Transverse colon (tissue), 4 donors: ENCODE data around the gene TBX1. TPM values are rescaled to one million over a fixed set of nuclear protein-coding genes. Genes with fewer than 3 reads are reported as not detected.
A peak's percentile ranks its signal among the peaks of the same experiment; 100 is the strongest.

Experiments
- DNase-seq: peaks from one replicate; pipeline ENCODE4 v3.0.0-alpha.2; 2019
- H3K27ac ChIP-seq, 4 donors: fragments of 200-600 bp; sonication (generic); 2 replicates each; pipeline ENCODE4 v1.5.1; 2016 to 2018; ENCODE audit warnings: inconsistent platforms in 4 of 4
- H3K27me3 ChIP-seq: fragments of 200-600 bp; sonication (generic); 2 replicates; pipeline ENCODE4 v1.5.1; 2017; ENCODE audit warnings: inconsistent platforms
- H3K36me3 ChIP-seq, 4 donors: fragments of 200-600 bp; sonication (generic); 2 replicates each; pipeline ENCODE4 v1.5.1; 2017 to 2019; ENCODE audit warnings: inconsistent platforms in 4 of 4
- H3K4me1 ChIP-seq, 4 donors: fragments of 200-600 bp; sonication (generic); 2 replicates each; pipeline ENCODE4 v1.5.1; 2017 to 2020; ENCODE audit warnings: inconsistent platforms in 4 of 4
- H3K4me3 ChIP-seq, 4 donors: fragments of 200-600 bp; sonication (generic); 1 replicate in 1 of 4; 2 replicates in 3 of 4; pipeline versions ENCODE4 v1.5.1 to v1.6.1; 2017 to 2019; ENCODE audit warnings: inconsistent platforms in 4 of 4
- H3K9me3 ChIP-seq, 2 donors: fragments of 200-600 bp; sonication (generic); 2 replicates each; pipeline ENCODE4 v1.5.1; 2017 to 2019; ENCODE audit warnings: inconsistent platforms in 2 of 2
- EP300 ChIP-seq: sonication (generic); formaldehyde crosslinking; IDR thresholded peaks from one replicate; pipeline ENCODE4 v1.6.1; 2017; ENCODE audit warnings: antibody characterized with exemption, low read depth
- POLR2A ChIP-seq: fragments of 450-650 bp; IDR thresholded peaks from one replicate; pipeline ENCODE4 v1.6.1; 2016; ENCODE audit warnings: antibody characterized with exemption, mild to moderate bottlenecking, moderate library complexity
- POLR2AphosphoS5 ChIP-seq, 3 donors: sonication (generic); formaldehyde crosslinking; IDR thresholded peaks; one replicate each; pipeline ENCODE4 v1.6.1; 2016; ENCODE audit warnings: antibody characterized with exemption in 3 of 3
- WGBS, 2 donors: methylation state at CpG; one replicate each; pipeline ENCODE4 v1.1.5; 2018; ENCODE audit warnings: low coverage in 1 of 2; 5-methylcytosine and 5-hydroxymethylcytosine counted together
- in situ Hi-C, 4 donors: fragments of 200-750 bp; cut with MboI; loops; one replicate each; pipeline versions ENCODE4 v1.15.0 to v1.15.1; 2017; ENCODE audit warnings: low sequenced_read_pairs in 3 of 4, low pct_ligation_motif_present in 1 of 4, low pct_unique_long_range_greater_than_20kb in 1 of 4
- intact Hi-C: fragments of 100-400 bp; cut with DNase I; formaldehyde crosslinking; loops from one replicate; pipeline ENCODE4 v1.15.1; 2023; ENCODE audit warnings: low total_unique reads
- total RNA-seq, 4 donors: library from RNA; depleted of rRNA; stranded (reverse); fragments of >200 nt; gene quantifications; one replicate each; pipeline ENCODE4 v1.1.0, GENCODE V29; 2016
- TF ChIP-seq, protein P1 (sequence below), 5 experiments: fragments of 200-600 bp in 3 of 5; fragments of 450-650 bp in 2 of 5; sonication (generic) in 3 of 5; IDR thresholded peaks; 1 replicate in 2 of 5; 2 replicates in 3 of 5; pipeline ENCODE4 v1.5.1; 2016 to 2017; ENCODE audit warnings: antibody characterized with exemption in 5 of 5, inconsistent platforms in 3 of 5, mild to moderate bottlenecking in 2 of 5, moderate library complexity in 1 of 5

TBX1 gene
- total RNA-seq, 4 donors from 2014 or later: 1.1 to 1.3 TPM; not detected in 2

DNA sequence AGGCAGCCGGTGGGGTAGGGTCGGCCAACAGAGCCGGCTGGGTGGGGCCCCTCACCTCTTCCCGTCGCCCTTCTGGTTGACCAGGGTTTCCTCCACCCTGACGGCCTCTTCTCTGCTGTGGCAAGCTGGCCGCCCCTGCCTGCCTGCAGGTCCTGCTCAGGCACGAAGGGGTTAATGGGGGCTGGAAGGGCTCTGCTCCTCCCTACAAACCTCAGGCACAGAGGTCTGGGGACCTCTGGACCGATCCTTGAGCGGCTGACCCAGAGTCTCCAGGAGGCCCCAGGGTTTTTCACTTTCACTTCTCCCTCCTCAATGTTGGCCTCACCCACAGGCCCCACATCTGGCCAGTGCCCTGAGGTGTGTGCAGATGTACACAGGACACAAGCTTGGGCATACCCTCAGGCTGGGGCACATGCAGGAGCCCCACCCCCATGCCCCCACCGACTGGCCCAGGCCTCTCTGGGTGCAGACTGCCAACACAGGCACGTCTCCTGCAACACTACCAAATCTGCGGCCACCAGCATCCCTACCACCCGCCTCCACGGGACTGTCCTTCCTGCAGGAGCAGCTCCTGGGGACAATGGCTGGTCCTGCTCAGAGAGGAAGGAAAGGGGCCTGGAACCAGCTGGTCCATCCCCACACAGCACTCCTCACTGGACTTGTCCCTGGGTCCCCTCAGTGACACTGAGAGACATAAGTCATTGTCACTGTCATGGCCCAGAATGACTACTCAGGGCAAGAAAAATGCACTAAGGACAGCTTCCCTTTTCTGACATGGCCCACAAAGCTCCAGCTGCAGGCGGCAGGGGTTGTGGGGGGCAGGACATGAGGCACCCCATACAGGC is 3.2 kb upstream of the TBX1 start:
- no peak overlapping the region for H3K27ac ChIP-seq
- TF ChIP-seq EP300: no peak
- TF ChIP-seq POLR2AphosphoS5 (IDR thresholded peaks at IDR 0.05): no peak
- no peak for TF ChIP-seq POLR2A
- TF ChIP-seq, protein P1, sequence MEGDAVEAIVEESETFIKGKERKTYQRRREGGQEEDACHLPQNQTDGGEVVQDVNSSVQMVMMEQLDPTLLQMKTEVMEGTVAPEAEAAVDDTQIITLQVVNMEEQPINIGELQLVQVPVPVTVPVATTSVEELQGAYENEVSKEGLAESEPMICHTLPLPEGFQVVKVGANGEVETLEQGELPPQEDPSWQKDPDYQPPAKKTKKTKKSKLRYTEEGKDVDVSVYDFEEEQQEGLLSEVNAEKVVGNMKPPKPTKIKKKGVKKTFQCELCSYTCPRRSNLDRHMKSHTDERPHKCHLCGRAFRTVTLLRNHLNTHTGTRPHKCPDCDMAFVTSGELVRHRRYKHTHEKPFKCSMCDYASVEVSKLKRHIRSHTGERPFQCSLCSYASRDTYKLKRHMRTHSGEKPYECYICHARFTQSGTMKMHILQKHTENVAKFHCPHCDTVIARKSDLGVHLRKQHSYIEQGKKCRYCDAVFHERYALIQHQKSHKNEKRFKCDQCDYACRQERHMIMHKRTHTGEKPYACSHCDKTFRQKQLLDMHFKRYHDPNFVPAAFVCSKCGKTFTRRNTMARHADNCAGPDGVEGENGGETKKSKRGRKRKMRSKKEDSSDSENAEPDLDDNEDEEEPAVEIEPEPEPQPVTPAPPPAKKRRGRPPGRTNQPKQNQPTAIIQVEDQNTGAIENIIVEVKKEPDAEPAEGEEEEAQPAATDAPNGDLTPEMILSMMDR (IDR thresholded peaks at IDR 0.05): no peak
- intact Hi-C loops: no loop called here
- 43% methylated on average over 9 of the region's 16 CpGs; no CpG with 5 or more reads in 1 of the 2 donors for WGBS, 2 donors
- H3K4me3 ChIP-seq: peak overlapping the region in 2 of 4 donors; percentile 19 to 40
- H3K27me3 ChIP-seq: peaks cover 92% of the 10 kb centered on the region
- no peaks in the 10 kb centered on the region for H3K9me3 ChIP-seq
- no peaks in the 10 kb centered on the region for H3K36me3 ChIP-seq
- in situ Hi-C loops: no loop called here
- peak; percentile 16 for DNase-seq
- peaks cover 9 to 40% (median 17%) of the 10 kb centered on the region in 4 donors for H3K4me1 ChIP-seq

DNA sequence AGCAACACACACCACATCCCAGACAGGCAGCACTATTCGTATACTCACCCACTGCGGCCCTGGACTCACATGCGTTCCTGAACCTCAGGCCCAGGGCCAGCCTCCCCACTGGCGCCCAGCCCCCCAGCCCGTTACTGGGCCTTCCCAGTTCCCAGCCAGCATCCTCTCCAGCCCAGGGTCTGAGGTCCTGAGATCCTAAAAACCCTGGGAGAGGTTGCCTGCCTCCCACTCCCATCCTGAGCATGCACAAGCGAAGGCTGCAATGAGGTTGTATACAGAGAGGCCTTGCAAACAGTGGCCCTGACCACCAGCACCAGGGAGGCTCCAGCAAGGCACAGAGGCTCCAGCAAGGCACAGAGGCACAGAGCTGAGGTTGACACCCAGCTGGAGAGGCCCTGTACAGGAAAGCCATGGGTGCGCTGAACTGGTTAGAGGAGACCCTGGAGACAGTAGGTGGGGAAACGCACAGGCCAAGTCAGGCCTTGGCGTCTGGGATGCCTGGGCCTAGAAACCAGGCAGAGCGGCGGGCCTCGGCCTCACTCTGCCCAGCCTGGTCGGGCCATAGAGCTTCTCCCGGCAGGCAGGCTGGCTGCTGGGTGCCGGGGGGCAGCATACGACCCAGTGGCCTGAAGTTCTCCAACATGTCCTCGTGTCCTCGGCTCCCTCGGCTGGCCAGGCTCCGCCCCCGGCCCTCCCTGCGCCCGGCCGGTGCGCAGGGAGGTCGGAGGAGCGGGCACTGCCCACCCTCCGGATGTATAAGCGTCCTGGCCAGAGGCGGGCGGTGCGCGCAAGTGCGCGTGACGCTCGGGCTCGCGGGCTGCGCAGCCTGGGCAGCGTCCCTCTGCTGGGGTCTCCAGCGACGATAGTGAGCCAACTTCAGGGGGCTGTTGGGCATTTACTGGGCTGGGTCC is 2.3 kb upstream of the TBX1 start:
- intact Hi-C loops (no loop called here), in situ Hi-C loops (no loop called here)
- Histone ChIP-seq H3K9me3 (no peaks in the 10 kb centered on the region), H3K27me3 (peaks cover 94% of the 10 kb centered on the region), H3K27ac (no peak overlapping the region), H3K4me1 (peaks cover 9 to 40% (median 17%) of the 10 kb centered on the region in 4 donors), H3K36me3 (no peaks in the 10 kb centered on the region), H3K4me3 (no peak overlapping the region)
- TF ChIP-seq, protein P1 (IDR thresholded peaks at IDR 0.05): no peak
- TF ChIP-seq EP300 (no peak), POLR2AphosphoS5 (IDR thresholded peaks at IDR 0.05) (no peak), POLR2A (no peak)
- DNase-seq: no peak
- WGBS, 2 donors: 74 to 80% methylated on average over 1 to 20 of the region's 43 CpGs

DNA sequence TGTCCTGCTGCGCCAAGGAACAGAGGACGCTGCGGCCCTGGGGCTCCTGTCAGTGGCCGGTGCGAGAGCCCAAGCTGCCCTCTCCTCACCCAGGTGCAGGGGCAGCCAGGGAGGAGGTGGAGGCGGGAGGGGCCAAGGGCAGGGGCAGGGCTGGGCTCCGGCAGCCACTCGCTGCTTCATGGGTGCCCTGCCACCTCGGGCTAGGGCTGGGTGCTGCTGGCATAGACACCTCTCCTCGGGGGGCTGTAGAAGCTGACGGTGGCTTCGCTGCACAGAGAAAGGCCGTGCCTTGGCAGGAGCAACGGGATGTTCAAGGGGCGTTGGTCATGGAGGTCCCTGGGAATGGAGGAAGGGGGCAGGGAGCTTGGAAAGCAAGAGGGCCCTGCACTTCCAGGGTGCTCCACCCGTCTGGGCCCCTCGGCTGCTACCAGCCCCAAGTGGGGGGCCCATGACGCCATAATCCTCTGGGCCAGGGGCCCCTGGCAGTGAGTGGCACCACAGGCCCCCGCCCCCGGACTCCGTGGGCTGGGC is 1.6 kb upstream of the TBX1 start:
- Histone ChIP-seq H3K27me3 (peaks cover 94% of the 10 kb centered on the region), H3K9me3 (no peaks in the 10 kb centered on the region), H3K36me3 (no peaks in the 10 kb centered on the region), H3K4me3 (no peak overlapping the region), H3K4me1 (peaks cover 9 to 40% (median 17%) of the 10 kb centered on the region in 4 donors), H3K27ac (no peak overlapping the region)
- DNase-seq: no peak
- intact Hi-C loops: no loop called here
- in situ Hi-C loops: no loop called here
- 14% methylated on average over 11 of the region's 21 CpGs; no CpG with 5 or more reads in 1 of the 2 donors for WGBS, 2 donors
- TF ChIP-seq POLR2AphosphoS5 (IDR thresholded peaks at IDR 0.05) (no peak), EP300 (no peak), POLR2A (no peak)
- TF ChIP-seq, protein P1 (IDR thresholded peaks at IDR 0.05): no peak
